HFFc6 (cell line): ENCODE data around the gene NKG7. TPM values are rescaled to one million over a fixed set of nuclear protein-coding genes. Genes with fewer than 3 reads are reported as not detected.
"Not testable (repeated sequence)": the region's sequence is repeated elsewhere in the genome, so short reads cannot be mapped to it uniquely, and the experiment has no call there.

Source experiments
- DNase-seq: peaks from one replicate; pipeline ENCODE4 v3.0.0-alpha.2; 2018
- H3K27ac Mint-ChIP-seq: 2 replicates; pipeline ENCODE4 v1.8.0; 2020; ENCODE audit warnings: mild to moderate bottlenecking, mixed read lengths
- H3K27me3 Mint-ChIP-seq: 2 replicates; pipeline ENCODE4 v1.8.0; 2021; ENCODE audit warnings: mild to moderate bottlenecking, moderate library complexity, mixed read lengths; ENCODE audit not compliant: insufficient read depth
- H3K36me3 Mint-ChIP-seq: 2 replicates; pipeline ENCODE4 v1.8.0; 2021; ENCODE audit warnings: low read depth, mixed read lengths
- H3K4me1 Mint-ChIP-seq: 2 replicates; pipeline ENCODE4 v1.8.0; 2020; ENCODE audit warnings: low read depth, mixed read lengths
- H3K4me3 Mint-ChIP-seq: 2 replicates; pipeline ENCODE4 v1.8.0; 2020; ENCODE audit warnings: mild to moderate bottlenecking, moderate library complexity, mixed read lengths
- H3K9me3 Mint-ChIP-seq: 2 replicates; pipeline ENCODE4 v1.8.0; 2020; ENCODE audit warnings: mild to moderate bottlenecking, mixed read lengths
- CTCF ChIP-seq: fragments of 200-600 bp; sonication (generic); IDR thresholded peaks from 2 replicates; pipeline ENCODE4 v1.5.0; 2021; ENCODE audit warnings: antibody characterized with exemption, mild to moderate bottlenecking
- total RNA-seq, 6 experiments: library from RNA; stranded (reverse); fragmentation: NEBNext Ultra II Directional; extraction: Animal tissue kit (Norgen Biotek cat#: 25700); gene quantifications; 2 replicates in 1 of 6; 3 replicates in 5 of 6; pipeline ENCODE4 v1.2.3, GENCODE V29; 2021

Gene NKG7
- total RNA-seq, 6 experiments from 2014 or later, result not detected

DNA sequence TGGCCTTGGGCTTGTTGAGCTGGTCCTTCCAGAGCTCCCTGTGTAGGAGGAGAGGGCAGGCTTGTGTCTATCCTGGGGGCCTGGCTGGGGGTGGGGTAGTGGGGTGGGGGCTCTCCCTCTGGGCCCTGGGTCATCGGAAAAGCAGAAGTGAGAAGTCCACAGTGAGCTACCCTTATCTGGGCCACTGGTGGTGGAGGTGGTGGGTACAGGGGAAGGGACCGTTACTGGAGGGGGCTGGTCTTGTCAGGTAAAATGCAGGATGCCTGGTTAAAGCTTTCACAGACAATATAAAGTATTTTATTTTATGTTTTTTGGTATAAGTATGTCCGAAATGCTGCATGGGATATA is 45.3 kb upstream of the NKG7 start:
- no peaks in the 10 kb centered on the region for H3K36me3 Mint-ChIP-seq
- peaks cover 5% of the 10 kb centered on the region for H3K27me3 Mint-ChIP-seq
- DNase-seq, result no peak
- no peak overlapping the region for H3K4me3 Mint-ChIP-seq
- H3K4me1 Mint-ChIP-seq, result no peaks in the 10 kb centered on the region
- H3K9me3 Mint-ChIP-seq, result no peaks in the 10 kb centered on the region; the same call in 1 of the 2 replicates
- H3K27ac Mint-ChIP-seq, result no peak overlapping the region
- TF ChIP-seq CTCF, result no peak

DNA sequence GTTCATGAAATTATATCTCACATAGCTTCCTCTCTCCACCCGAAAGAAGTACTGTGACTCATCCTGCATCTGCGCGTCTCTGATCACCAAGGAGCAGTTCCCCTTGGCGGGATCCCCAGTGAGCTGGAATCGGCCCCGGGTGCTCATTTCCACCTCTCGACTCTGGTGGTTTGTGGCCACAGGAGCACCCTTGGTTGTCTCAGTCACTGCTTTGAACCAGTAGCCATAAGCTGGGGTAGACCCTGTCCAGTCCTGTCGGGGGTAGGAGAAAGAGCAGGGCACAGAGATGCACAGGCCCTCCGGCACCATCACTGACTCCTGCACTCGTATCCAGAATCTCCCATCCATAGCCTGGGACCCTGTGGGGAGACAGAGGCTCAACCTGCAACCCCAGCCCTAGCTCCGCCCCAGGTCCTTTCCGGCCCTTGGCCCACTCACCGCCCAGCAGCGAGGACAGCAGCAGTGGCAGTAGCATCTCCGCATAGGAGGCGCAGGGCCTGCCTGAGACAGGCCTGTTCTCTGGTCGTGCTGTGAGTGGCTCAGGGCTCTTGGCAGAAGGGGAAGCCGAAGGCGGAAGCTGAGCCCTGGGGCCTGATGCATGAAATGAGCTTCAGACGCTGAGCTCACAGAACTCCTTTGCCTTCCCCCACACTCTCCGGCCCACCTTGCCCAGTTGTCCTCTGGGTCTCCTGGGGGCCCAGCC is 44.8 kb upstream of the NKG7 start, which contains the start of gene SIGLEC10:
Gene SIGLEC10, minus strand, starts transcription at position 536 of the 703 bp plus-strand sequence. Its CDS starts 61 bp downstream, at position 475.
- Mint-ChIP-seq H3K27me3 (peaks cover 5% of the 10 kb centered on the region), H3K36me3 (no peaks in the 10 kb centered on the region), H3K27ac (no peak within 1 kb of the TSS), H3K4me1 (no peaks in the 10 kb centered on the region), H3K9me3 (no peaks in the 10 kb centered on the region; the same call in 1 of the 2 replicates), H3K4me3 (no peak within 1 kb of the TSS)
- TF ChIP-seq CTCF, result no peak
- DNase-seq, result no peak

- not testable (repeated sequence) for H3K4me1 Mint-ChIP-seq, H3K27me3 Mint-ChIP-seq, H3K9me3 Mint-ChIP-seq, H3K36me3 Mint-ChIP-seq, H3K27ac Mint-ChIP-seq, H3K4me3 Mint-ChIP-seq, DNase-seq
Measured at GRCh38 chr19:51416422-51416821, 44.0 kb upstream of the NKG7 start.

GRCh38 chr19:51415187-51415586 is 42.7 kb upstream of the NKG7 start:
- no peak overlapping the region for H3K27ac Mint-ChIP-seq
- TF ChIP-seq CTCF, result no peak
- no peaks in the 10 kb centered on the region; the same call in 1 of the 2 replicates for H3K9me3 Mint-ChIP-seq

DNA sequence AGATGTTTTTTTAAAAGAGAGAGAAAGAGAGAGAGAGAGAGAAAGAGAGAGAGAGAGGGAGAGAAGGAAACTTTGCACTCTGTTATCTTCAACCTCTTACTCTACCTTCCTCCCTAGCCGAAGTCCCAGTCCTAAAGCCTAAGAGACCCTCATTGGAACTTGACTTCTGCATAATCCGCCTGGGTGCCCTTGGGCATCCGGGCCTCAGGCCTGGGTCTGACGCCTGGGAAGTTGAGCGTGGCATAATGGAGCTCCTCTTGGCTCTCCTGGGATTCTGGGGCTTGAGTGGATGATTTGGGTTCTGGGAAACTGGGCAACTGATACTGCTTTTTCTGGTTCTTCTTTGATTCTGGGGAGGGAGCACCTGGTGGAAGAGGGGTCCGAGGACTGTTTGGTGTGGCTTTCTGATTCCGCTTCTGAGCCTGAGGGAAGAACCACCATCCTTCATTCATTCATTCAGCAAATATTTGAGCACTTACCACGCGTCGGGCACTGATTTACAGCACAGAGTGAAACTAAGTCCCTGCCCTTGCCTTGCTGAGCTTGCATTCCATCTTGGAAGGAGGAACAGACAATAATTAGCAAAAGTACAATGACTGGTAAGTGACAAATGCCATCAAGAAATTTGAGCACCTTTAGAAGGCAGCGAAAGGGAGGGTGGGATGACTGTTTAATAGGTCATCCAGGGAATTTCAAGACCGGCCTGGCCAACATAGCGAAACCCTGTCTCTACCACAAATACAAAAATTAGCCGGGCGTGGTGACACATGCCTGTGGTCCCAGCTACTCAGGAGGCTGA is 38.7 kb upstream of the NKG7 start:
- no peak for TF ChIP-seq CTCF
- H3K4me3 Mint-ChIP-seq, result no peak overlapping the region
- H3K4me1 Mint-ChIP-seq, result peaks cover 19% of the 10 kb centered on the region
- H3K27me3 Mint-ChIP-seq, result peaks cover 8% of the 10 kb centered on the region
- no peak overlapping the region for H3K27ac Mint-ChIP-seq
- DNase-seq, result no peak
- H3K36me3 Mint-ChIP-seq, result no peaks in the 10 kb centered on the region
- peaks cover 4% of the 10 kb centered on the region; the same call in 1 of the 2 replicates for H3K9me3 Mint-ChIP-seq

More at GRCh38 chr19:51415187-51415586, 42.7 kb upstream of the NKG7 start:
- Mint-ChIP-seq H3K4me1 (no peaks in the 10 kb centered on the region), H3K36me3 (no peaks in the 10 kb centered on the region), H3K4me3 (no peak overlapping the region), H3K27me3 (peaks cover 6% of the 10 kb centered on the region)
- DNase-seq, result no peak

GRCh38 chr19:51407511-51408131 is 35.2 kb upstream of the NKG7 start:
- Mint-ChIP-seq H3K9me3 (peaks cover 24% of the 10 kb centered on the region), H3K4me3 (no peak overlapping the region), H3K27ac (no peak overlapping the region), H3K4me1 (peaks cover 19% of the 10 kb centered on the region), H3K27me3 (peaks cover 3% of the 10 kb centered on the region), H3K36me3 (peaks cover 10% of the 10 kb centered on the region)
- peak; percentile 9 for DNase-seq
- peak; percentile 71 for TF ChIP-seq CTCF
